ENCODE measurements around the gene DAAM2. TPM values are rescaled to one million over a fixed set of nuclear protein-coding genes. Genes with fewer than 3 reads are reported as not detected.

The DAAM2 gene
- total and polyA plus RNA-seq, 2 donors, result 21.1 to 25.9 TPM

Other genes with a start within 250 kb of the DAAM2 start
- gene KIF6, start 67.0 kb upstream of the DAAM2 start, total RNA-seq, result 1.1 TPM
- gene KIF6, start 67.0 kb upstream of the DAAM2 start, polyA plus RNA-seq, result 0.14 TPM
- gene MOCS1, start 142.1 kb downstream of the DAAM2 start, total RNA-seq, result 7.0 TPM
- gene MOCS1, start 142.1 kb downstream of the DAAM2 start, polyA plus RNA-seq, result 20.4 TPM

All from urinary bladder (tissue), 2 donors.